Limb (tissue), 2 donors: ENCODE measurements around the gene PCAT7.
A peak's percentile ranks its signal among the peaks of the same experiment; 100 is the strongest.

Experiments
- DNase-seq, 2 donors: peaks; one replicate each; pipeline ENCODE4 v3.0.0-alpha.2; 2016; ENCODE audit errors: extremely low spot score in 2 of 2

PCAT7 gene

GRCh38 chr9:94603259-94604160 lies 48.6 kb downstream of the PCAT7 start:
- peak; percentile 80 to 90 for DNase-seq

- no peak for DNase-seq
These were observed 52.0 kb downstream of the PCAT7 start for GRCh38 chr9:94606646-94607422.

GRCh38 chr9:94607423-94607691 lies 52.5 kb downstream of the PCAT7 start:
- DNase-seq = no peak

- peak; percentile 46 to 61 for DNase-seq
These were observed 55.3 kb downstream of the PCAT7 start for GRCh38 chr9:94610181-94610606.

DNA sequence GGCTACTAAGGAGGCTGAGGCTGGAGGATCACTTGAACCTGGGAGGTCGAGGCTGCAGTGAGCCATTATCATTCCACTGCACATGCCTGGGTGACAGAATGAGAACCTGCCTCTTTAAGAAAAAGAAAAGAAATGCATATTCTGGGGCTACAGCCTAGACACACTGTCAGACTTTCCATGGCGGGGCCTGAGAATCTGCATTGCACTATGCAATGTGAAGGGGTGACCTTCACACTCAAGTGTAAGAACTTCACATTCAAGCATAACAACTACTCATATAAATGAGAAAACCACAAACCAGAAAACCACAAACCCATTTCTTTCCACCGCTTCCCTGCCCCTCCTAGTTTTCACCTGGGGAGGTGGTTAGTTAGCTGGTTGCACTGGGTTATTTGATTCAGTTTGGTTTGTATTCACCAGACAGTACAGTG lies 56.8 kb downstream of the PCAT7 start:
- no peak for DNase-seq

- no peak for DNase-seq
These were observed 57.2 kb downstream of the PCAT7 start for GRCh38 chr9:94612071-94612470.

- no peak for DNase-seq
These were observed 58.1 kb downstream of the PCAT7 start for GRCh38 chr9:94613003-94613402.

DNA sequence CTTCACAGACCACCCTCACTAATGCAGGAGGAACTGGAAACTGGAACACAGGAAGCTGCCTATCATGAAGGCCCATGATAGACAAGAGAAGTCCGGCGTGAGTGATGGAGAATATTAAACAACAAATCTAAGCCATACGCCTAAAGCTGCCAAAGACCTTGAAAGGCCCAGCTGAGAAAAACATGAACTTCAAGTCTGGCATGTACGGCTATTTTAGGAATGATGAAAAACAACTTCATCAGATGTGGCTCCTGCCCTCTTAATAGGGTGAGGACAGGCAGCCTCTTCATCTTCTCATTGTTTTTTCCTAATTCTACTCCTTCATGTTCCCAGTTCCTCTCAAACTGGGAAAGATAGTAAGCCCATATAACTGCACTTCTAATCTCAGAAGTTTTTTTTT lies 64.1 kb downstream of the PCAT7 start:
- DNase-seq = no peak
